HG03442 (cell line): ENCODE measurements around the gene PRC1.
"Not testable (repeated sequence)": the region's sequence is repeated elsewhere in the genome, so short reads cannot be mapped to it uniquely, and the experiment has no call there.

Experiments used
- ATAC-seq: cut with Tn5 transposase; IDR thresholded peaks from one replicate; pipeline ENCODE4 v1.9.1; 2021; ENCODE audit warnings: mild to moderate bottlenecking, moderate library complexity; ENCODE audit not compliant: unreplicated experiment

The PRC1 gene

DNA sequence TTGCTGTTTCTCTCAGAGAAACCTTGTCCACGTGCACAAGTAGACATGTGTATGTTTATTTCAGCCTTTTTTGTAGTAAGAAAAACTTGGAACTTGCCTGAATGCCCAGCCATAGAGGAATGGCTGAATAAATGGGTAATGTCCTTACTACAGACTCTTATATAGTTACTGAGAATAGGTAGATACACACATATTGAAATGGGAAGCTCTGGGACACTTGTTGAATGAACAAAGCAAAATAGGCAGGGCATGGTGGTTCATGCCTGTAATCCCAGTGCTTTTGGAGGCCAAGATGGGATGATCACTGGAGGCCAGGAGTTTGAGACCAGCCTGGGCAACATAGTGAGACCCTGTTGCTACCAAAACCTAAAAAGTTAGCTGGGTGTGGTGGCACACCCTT is 57.5 kb downstream of the PRC1 start:
- no peak for ATAC-seq

DNA sequence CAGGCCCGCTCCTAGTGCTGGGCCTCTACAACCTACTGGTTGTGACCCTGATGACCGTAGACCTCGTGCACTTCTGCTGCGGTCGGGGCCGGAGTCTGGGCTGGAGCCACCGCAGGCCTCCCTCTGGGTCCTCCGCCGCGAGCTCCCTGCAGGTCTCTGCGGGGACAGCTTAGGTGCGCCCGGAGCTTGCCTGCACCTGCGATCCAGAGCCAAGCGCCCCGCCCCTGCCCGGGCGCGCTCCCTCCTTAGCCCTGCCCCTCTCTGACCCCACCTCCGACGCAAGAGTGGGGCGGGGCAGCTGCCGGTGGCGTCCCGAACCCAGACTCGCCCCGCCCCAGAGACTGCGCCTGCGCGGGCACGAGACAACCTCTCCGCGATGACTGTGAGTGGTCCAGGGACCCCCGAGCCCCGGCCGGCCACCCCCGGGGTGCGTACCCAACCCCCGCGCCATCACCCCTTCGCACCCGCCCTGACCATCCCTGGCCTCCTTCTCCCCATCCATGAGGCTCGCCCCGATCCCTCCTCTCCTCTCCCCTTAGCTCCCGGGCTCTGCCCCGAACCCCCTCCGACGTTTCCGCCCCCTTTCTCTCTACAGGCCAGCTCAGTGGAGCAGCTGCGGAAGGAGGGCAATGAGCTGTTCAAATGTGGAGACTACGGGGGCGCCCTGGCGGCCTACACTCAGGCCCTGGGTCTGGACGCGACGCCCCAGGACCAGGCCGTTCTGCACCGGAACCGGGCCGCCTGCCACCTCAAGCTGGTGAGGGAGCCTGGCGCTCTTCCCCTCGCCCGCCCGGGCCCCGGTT is 59.2 kb downstream of the PRC1 start, which contains the start of gene UNC45A:
UNC45A (plus strand) TSS at position 337 of the 803 bp plus-strand sequence; CDS start at position 377, 40 bp downstream.
- ATAC-seq, result peak; percentile 65

DNA sequence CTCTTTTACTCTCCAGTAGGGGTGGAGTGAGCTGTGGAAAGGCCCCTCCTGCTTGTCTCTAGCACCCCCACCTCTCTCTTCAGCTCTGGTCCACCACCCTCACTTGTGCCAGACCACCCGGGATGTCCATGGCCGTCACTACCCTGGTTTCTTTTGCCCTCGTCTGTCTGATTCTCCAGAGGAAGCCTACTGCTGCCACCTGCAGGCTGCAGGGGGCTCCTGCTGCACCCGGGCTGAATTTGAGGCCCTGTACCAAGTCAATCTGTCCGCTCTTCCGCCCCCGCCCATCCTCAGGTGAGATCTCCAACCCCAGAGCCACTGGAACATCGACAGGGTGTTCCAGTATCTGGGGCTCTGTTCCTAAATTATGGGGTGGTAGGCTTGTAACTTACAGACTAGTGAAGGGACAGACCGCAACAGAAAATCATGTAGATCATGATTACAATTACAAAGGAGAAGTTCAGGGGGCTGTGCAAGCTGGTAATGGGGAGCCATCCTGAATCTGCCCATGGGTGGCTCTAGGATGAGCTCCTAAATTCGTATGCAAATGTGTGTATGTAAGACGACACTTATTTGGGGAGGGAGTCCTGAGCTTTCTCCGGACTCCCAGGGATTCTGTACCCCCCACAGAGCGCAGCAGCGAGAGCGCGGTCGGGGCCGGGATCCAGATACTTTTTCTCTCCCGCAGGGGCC is 59.9 kb downstream of the PRC1 start:
- ATAC-seq, result peak; percentile 27

DNA sequence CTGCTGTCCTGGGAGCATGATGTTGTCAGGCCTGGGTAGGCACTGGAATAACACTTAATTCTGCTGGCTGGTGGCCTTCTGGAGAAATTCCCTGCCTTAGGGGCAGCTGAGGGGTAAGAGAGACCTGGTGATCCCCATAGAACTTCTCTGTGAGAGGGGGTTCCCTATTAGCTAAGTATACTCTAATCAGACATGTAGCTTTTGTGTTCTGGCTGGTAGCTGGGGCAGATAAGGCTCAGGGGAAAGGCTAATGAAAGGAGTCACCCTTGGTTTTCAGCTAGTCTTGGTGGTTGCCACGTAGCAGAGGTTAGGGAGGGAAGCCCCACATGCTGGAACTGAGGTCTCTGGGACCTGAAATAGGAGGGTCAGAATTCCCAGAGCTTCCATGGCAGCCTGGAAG is 61.0 kb downstream of the PRC1 start:
- no peak for ATAC-seq

DNA sequence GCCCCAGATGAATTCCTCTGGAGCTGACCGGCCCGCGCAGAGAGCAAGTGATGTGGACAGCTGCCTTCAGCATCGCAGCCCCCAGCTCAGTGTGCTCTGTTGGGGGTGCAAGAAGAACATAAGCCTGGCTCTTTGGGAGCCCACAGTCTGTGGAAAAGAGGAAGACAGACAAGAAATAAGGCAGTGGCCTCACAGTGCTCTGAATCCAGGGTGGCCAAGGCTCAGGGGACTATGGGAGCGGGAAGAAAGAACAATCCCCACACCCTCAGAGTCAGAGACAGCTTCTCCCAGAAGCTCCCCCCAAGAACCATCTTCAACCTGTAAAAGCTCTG is 61.7 kb downstream of the PRC1 start:
- no peak for ATAC-seq

DNA sequence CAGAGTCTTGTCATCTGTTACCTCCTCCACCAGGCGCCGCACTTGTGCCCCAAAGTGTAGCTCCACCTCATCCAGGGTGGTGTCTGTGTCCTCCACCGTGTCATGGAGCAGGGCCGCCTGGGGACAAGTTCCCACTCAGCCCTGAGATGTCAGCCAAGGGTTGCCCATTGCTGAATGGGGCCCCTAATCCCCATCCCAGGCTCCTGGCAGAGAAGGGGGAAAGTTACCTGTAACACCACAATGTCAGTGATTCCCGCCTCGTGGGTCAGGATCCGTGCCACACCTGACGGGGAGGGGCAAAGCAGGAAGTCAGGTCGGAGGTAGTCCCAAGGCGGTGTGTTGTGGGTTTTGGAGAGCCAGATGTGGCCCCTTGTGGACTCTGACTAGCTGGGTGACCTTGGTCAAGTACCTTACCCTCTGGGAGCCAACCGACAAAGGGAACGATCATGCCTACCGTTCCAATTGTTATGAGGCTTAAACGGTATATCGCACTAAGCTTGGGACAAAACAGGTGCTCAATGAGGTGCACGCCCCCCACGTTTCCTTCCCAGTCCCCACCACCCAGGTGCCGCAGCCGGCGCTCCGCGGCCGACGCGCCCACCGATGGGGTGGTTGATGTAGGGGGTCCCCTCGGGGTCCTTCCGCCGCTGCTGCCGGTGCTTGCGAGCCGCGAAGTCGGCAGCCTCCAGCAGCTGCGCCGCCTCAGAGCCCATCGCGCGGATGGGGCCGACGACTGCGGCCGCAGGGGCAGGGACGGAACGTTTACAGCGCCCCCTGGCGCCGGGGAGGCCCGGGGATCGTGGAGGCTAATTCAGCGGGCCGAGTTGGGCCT is 62.3 kb downstream of the PRC1 start, which contains the start of gene HDDC3:
HDDC3 (minus strand) TSS at position 722 of the 832 bp plus-strand sequence; CDS start at position 713, 9 bp downstream.
- ATAC-seq, result peak; percentile 47

DNA sequence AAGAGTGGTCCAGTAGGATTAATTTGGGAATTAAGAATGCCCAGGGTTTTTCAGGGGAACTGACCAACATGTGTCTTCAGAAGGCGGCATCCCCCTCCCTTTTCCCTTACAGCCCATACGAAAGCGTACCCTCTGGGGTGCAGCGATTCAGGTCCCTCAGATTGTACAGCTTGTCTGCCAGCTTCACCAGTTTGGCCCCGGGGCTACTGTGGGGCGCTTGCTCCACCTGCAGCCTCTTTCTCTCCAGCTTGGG is 62.8 kb downstream of the PRC1 start:
- no peak for ATAC-seq

DNA sequence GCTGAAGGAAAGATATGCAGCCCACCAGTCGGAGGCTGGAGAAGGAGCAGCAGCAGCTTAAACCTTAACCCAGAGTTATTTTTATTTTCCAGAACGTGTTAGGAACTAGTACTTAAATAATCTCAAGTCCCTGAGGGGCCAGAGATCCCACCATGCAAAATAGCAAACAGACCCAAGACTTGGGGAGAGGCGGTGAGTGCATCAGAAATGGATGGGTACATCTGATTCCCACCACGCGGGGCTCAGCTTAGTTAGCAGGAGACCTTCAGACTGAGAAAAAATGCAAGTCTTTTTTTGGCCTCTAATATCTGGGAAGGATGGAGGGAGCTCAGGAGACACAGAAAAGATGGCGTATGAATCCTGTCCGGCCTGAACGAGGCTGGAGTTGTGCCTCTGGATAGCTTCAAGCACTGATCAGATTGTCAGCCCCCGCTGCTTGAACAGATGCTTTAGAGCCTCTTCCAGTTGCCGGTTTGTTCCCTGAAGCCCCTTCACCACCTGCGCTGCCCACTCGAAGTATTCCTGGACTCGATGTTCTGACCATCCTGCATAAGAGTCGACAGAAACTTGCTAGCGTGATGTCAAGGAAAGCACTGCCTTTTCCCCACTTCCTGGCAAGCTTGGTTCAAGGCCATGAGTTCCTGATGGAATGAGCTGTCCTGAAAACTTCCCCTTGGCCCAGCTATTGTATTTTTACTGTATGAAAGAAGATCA is 63.3 kb downstream of the PRC1 start:
- no peak for ATAC-seq

DNA sequence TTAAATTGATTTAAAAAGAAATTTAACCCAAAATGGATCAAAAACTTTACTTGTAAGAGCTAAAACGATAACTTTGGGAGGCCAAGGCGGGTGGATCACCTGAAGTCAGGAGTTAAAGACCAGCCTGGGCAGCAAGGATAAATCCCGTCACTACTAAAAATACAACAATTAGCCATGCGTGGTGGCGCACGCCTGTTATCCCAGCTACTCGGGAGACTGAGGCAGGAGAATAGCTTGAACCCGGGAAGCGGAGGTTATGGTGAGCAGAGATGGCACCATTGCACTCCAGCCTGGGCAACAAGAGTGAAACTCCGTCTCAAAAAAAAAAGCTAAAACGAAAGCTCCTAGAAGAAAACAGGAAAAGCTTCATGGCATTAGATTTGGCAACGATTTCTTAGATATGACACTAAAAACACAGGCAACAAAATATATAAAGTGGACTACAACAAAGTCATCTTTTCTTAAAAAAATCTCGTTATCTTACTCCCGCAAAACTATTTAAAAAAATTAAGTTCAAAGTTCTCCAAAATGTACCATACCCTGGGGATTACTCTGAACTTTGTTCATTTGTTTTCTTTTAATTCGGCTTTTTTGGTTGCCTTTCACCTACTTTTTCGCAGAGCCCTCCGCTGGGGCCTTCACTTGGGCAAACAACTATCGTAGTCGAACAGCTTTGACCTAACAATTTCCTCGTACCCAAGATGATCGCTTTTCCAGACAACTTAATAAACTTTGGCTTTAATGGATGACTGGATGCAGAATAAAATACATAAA is 64.9 kb downstream of the PRC1 start:
- no peak for ATAC-seq

DNA sequence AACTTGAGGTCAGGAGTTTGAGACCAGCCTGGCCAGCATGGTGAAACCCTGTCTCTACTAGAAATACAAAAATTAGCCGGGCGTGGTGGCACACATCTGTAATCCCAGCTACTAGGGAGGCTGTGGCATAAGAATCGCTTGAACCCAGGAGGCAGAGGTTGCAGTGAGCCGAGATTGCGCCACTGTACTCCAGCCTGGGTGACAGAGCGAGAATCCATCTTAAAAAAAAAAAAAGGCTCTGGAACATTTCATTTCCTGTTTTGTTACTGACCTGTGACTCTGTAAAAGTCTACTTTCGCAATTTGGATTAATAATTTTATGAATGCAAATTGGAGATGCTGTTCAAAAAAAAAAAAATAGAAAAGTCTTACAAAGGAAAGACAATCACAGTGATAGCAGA is 66.2 kb downstream of the PRC1 start:
- not testable (repeated sequence) for ATAC-seq

DNA sequence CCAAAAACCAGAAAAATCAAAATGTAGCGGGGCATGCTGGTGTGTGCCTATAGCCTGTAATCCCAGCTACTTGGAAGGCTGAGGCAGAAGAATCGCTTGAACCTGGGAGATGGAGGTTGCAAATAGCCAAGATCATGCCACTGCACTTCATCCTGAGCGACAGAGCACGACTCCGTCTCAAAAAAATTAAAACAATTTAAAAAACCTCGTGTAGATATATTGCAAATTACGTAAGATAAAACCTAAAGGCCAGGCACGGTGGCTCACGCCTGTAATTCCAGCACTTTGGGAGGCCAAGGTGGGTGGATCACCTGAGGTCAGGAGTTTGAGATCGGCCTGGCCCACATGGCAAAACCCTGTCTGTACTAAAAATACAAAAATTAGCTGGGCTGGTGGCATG is 67.6 kb downstream of the PRC1 start:
- ATAC-seq, result not testable (repeated sequence)

DNA sequence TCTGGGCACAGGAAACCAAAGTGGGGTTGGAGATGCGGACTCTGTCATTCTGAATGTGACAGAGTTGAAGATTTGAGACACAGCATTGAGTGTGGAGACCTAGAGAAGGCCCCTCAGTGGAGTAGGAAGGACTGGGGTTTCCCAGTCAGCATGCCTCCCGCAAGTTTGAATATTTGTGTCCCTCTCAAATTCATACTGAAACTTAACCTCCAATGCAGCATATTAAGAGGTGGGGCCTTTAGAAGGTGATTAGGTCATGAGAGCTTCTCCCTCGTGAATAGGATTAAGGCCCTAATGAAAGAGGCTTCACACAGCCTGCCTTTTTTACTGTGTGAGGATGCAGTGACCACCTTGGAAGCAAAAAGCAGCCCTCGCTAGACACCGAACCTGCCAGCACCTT is 70.0 kb downstream of the PRC1 start:
- peak; percentile 68 for ATAC-seq

DNA sequence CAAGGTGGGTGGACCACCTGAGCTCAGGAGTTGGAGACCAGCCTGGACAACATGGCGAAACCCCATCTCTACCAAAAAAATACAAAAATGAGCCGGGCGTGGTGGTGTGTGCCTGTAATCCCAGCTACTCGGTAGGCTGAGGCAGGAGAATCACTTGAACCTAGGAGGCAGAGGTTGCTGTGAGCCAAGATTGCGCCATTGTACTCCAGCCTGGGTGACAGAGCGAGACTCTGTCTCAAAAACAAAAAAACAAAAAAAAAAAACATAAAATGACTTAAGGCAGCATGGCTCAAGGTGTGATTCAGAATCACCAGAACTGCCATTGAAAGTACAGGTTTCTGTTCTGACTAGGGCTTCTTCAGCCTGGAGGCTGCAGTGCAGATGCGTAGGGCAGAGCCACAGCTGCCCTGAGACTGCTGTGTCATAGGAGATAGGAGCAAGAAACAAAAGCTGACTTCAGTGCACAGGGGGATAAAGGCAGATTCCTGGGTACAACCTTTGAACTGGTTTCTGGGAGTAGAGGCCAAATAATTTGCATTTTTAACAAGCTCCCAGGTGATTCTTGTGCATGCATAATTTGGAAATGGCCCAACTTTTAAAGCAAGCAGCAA is 71.5 kb downstream of the PRC1 start:
- peak; percentile 86 for ATAC-seq

DNA sequence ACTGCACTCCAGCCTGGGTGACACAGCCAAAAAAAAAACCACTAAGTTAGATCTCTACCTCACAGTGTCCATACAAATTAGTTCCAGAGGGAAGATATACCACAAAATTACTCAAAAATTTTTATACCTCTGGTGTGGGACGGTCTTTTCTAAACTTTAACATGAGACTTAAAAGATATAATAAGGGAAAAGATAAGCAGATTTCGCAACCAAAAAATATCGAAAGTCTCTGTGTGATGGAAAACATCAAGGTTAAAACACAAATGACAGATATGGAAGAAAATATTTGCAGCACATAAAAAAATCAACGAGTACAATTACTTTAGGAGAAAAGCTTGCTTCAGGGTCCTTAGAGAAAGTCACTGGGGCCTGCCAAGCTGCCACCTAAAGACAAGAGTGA is 72.4 kb downstream of the PRC1 start:
- ATAC-seq, result no peak

DNA sequence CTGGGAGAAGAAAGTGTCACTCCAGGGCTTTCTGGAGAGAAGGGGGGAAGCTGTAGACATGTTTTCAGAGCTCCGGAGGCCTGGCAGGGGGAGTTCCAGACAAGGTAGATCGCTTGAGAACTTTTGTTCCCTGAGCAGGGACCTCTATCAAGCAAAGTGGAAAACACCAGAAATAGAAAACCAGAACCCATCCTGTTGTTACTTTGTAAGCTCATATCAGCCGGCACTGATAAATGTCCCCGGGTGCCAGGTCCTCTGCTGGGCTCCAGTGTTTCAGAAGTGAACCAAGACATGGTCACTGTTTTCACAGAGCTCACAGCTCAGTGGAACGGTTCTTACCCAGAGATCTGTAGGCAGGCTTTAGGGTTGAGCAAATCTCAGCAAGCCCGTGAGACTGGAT is 75.5 kb downstream of the PRC1 start:
- ATAC-seq, result no peak

DNA sequence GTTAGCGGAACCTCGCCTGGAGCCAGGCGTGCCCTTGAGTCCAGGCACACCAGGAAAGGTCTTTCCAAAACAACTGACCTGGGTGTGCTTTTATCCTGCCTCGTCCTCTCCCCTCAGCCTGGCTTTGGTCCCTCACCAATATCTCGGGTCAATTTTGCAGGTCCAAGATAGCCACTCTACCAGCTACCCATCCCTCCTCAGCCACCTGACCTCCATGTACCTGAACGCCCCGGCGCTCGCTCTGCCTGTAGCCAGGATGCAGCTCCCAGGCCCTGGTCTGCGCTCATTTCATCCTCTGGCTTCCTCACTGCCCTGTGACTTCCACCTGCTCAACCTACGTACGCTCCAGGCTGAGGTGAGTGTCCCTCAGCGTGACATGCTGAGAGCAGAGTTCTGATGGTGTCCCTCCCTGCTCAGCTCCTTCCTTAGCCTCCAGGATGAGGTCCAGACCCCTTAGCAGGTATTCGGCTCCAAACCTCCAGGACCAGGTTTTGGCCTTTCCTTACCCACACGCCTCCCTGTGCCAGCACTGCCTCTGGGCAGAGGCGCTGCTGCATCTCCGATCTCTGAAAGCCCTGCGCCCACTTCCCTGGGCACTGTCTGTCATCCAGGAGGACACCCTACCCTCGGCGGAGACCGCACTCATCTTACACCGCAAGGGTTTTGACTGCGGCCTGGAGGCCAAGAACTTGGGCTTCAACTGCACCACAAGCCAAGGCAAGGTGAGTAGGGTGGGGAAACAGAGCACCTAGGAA is 76.1 kb downstream of the PRC1 start:
- no peak for ATAC-seq

DNA sequence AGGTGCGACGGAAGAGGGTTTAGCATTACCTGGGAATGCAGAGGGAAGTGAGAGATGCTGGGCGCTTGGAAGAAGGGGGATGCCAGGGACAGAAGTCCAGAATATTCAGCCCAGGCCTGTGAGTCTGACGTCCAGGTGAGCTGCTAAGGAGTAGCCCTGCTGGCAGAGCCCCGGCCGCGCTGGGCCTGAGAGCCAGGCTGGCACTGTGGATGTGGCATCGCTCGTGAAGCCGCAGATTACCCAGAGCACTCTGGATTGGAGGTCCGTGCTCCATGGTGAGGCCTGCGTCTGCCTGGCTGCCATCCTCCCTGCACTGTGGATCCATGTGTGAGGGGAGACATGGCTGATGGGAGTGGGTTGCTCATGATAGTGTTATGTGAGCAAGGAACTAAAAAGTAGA is 76.8 kb downstream of the PRC1 start:
- no peak for ATAC-seq

DNA sequence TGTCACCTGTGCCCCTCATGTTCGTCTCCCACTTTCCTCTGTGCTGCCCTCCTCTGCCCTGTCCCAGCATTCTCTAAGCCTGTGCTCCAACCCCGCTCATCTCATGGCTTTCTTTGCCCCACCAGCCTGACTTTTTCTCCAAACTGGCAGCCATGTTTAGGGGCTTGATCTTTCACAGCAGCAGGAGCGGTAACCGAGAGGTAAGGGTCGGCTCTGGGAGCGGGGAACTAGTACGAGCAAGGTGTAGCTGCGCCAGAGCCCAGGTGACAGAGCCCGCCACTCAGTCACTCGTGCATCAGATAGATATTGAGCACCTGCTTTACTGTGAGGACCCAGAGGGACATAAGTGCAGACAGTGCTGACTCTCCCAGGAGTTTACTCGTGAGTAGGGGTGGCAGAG is 77.9 kb downstream of the PRC1 start:
- no peak for ATAC-seq
